ENCODE measurements around the gene ATP2A3. TPM values are rescaled to one million over a fixed set of nuclear protein-coding genes. Genes with fewer than 3 reads are reported as not detected.

ATP2A3 gene
- total RNA-seq, 1 experiment from 2014 or later = 13.3 TPM

- H3K4me1 Mint-ChIP-seq = peaks cover 22 to 44% of the 10 kb centered on the region in 2 experiments
- Histone ChIP-seq H4K5ac (ENCODE audit: insufficient read length, low read depth, low read length) (no peak overlapping the region), H3K27me3 (ENCODE audit: insufficient read depth, low read length) (no peaks in the 10 kb centered on the region), H3K23me2 (ENCODE audit: insufficient read length, low read depth, low read length, poor library complexity, severe bottlenecking) (peaks cover 6% of the 10 kb centered on the region), H2BK5ac (ENCODE audit: insufficient read length, low read length) (no peak overlapping the region), H3T11ph (ENCODE audit: low read length) (no peak overlapping the region), H2AK5ac (ENCODE audit: insufficient read length, low read length) (no peak overlapping the region), H3K4ac (ENCODE audit: low read depth, low read length) (peak overlapping the region; percentile 52; the same call in 1 of the 2 replicates), H3K9me3 (ENCODE audit: control insufficient read depth, low read depth, low read length) (no peaks in the 10 kb centered on the region), H2BK20ac (ENCODE audit: low read depth, low read length, poor library complexity, severe bottlenecking) (no peak overlapping the region), H4K8ac (replicated peaks; ENCODE audit: insufficient read length, low read depth, low read length) (no peak overlapping the region), H3K9ac (ENCODE audit: extremely low read depth, insufficient read length, low read length) (no peak overlapping the region), H4K20me1 (ENCODE audit: control insufficient read depth, insufficient read depth, insufficient read length) (no peaks in the 10 kb centered on the region), H3K79me1 (ENCODE audit: insufficient read depth, low read depth, low read length, poor library complexity, severe bottlenecking) (no peaks in the 10 kb centered on the region), H3K4me1 (ENCODE audit: insufficient read depth, low read length) (peaks cover 2% of the 10 kb centered on the region; the same call in 1 of the 2 replicates), H2BK12ac (ENCODE audit: insufficient read length, low read depth, low read length) (no peak overlapping the region), H4K91ac (ENCODE audit: insufficient read length, low read depth, low read length) (no peak overlapping the region), H3K14ac (ENCODE audit: insufficient read depth, low read length) (no peak overlapping the region), H3K23ac (ENCODE audit: insufficient read length, low read depth, low read length) (no peak overlapping the region), H3K56ac (ENCODE audit: insufficient read length, low read depth, low read length) (no peak overlapping the region), H2BK120ac (ENCODE audit: low read depth, low read length, poor library complexity, severe bottlenecking) (no peak overlapping the region), H2AFZ (ENCODE audit: low read length) (no peak overlapping the region), H3K4me2 (ENCODE audit: insufficient read depth, insufficient read length, low read length) (no peak overlapping the region), H3K27ac (ENCODE audit: insufficient read length, low read depth, low read length) (no peak overlapping the region), H2BK15ac (ENCODE audit: low read depth, low read length) (no peak overlapping the region), H3K79me2 (ENCODE audit: insufficient read depth, low read length) (no peaks in the 10 kb centered on the region), H3K18ac (ENCODE audit: insufficient read length, low read depth, low read length) (no peak overlapping the region)
- TF ChIP-seq, protein P1, sequence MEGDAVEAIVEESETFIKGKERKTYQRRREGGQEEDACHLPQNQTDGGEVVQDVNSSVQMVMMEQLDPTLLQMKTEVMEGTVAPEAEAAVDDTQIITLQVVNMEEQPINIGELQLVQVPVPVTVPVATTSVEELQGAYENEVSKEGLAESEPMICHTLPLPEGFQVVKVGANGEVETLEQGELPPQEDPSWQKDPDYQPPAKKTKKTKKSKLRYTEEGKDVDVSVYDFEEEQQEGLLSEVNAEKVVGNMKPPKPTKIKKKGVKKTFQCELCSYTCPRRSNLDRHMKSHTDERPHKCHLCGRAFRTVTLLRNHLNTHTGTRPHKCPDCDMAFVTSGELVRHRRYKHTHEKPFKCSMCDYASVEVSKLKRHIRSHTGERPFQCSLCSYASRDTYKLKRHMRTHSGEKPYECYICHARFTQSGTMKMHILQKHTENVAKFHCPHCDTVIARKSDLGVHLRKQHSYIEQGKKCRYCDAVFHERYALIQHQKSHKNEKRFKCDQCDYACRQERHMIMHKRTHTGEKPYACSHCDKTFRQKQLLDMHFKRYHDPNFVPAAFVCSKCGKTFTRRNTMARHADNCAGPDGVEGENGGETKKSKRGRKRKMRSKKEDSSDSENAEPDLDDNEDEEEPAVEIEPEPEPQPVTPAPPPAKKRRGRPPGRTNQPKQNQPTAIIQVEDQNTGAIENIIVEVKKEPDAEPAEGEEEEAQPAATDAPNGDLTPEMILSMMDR (conservative IDR thresholded peaks at IDR 0.05) = no peak
- no peaks in the 10 kb centered on the region for H3K9me3 Mint-ChIP-seq
- no peak overlapping the region for H3K4me3 Mint-ChIP-seq
- H3K27ac Mint-ChIP-seq = no peak overlapping the region
- H3K36me3 Mint-ChIP-seq (ENCODE audit: insufficient read depth in 1 of 3, low read depth in 3 of 3) = peaks cover 0 to 7% (median 1%) of the 10 kb centered on the region in 3 experiments; a peak in 4 of 7 replicates
- H3K27me3 Mint-ChIP-seq (ENCODE audit: low read depth) = peaks cover 8% of the 10 kb centered on the region
- no peak for DNase-seq
- no CpG with 5 or more reads among the region's 9 CpGs for WGBS (ENCODE audit: extremely low coverage, insufficient read length, low lambda C conversion rate)
Observed at GRCh38 chr17:3887804-3888203, 76.4 kb downstream of the ATP2A3 start.

All from H9 (cell line).